SU-DHL-6 (cell line): ENCODE measurements around the gene RNF220.

Experiments used
- H2AFZ ChIP-seq: fragments of 200-600 bp; sonication (generic); 2 replicates; pipeline ENCODE4 v1.6.1; 2014; ENCODE audit warnings: low read depth, mild to moderate bottlenecking, moderate library complexity, mixed read lengths, antibody characterized with exemption, low read length; ENCODE audit not compliant: severe bottlenecking
- H3F3A ChIP-seq: fragments of 200-600 bp; shearing (Covaris generic); 2 replicates; pipeline ENCODE4 v1.6.0; 2016; ENCODE audit warnings: antibody characterized with exemption, mild to moderate bottlenecking; ENCODE audit not compliant: insufficient read depth
- H3K27ac ChIP-seq: fragments of 200-600 bp; sonication (generic); 2 replicates; pipeline ENCODE4 v1.5.1; 2016; ENCODE audit warnings: low read depth, mild to moderate bottlenecking, low read length, moderate library complexity, mixed read lengths
- H3K27me3 ChIP-seq: fragments of 200-600 bp; sonication (generic), shearing (Covaris generic); 2 replicates; pipeline ENCODE4 v1.6.0; 2014; ENCODE audit warnings: mild to moderate bottlenecking, low read length
- H3K36me3 ChIP-seq: fragments of 200-600 bp; sonication (generic); 2 replicates; pipeline ENCODE4 v1.6.1; 2014; ENCODE audit warnings: mild to moderate bottlenecking, low read length, mixed read lengths
- H3K4me2 ChIP-seq: fragments of 300-600, 200-600 bp; shearing (Covaris generic), sonication (generic); 2 replicates; pipeline ENCODE4 v1.6.0; 2014; ENCODE audit warnings: low read length, low read depth, mild to moderate bottlenecking; ENCODE audit not compliant: poor library complexity, severe bottlenecking
- H3K4me3 ChIP-seq: fragments of 200-600 bp; sonication (generic); 2 replicates; pipeline ENCODE4 v1.5.1; 2014; ENCODE audit warnings: antibody characterized with exemption, low read length, mild to moderate bottlenecking, mixed read lengths; ENCODE audit not compliant: insufficient read depth, poor library complexity, severe bottlenecking
- H3K79me2 ChIP-seq: fragments of 200-600 bp; sonication (generic); 2 replicates; pipeline ENCODE4 v1.6.1; 2014; ENCODE audit warnings: mild to moderate bottlenecking, low read length, moderate library complexity; ENCODE audit not compliant: insufficient read depth
- H3K9ac ChIP-seq: fragments of 200-600 bp; sonication (generic); 2 replicates; pipeline ENCODE4 v1.7.0; 2014; ENCODE audit warnings: mild to moderate bottlenecking, low read length
- H3K9me2 ChIP-seq: fragments of 200-600 bp; sonication (generic); replicated peaks from 2 replicates; pipeline ENCODE4 v1.6.1; 2014; ENCODE audit warnings: low read length; ENCODE audit not compliant: insufficient read depth
- H3K9me3 ChIP-seq: fragments of 200-600 bp; sonication (generic); 2 replicates; pipeline ENCODE4 v1.6.1; 2014; ENCODE audit warnings: low read length, mixed read lengths; ENCODE audit not compliant: insufficient read depth
- H4K20me1 ChIP-seq: fragments of 200-600 bp; sonication (generic); 2 replicates; pipeline ENCODE4 v1.6.1; 2014; ENCODE audit warnings: low read depth, mild to moderate bottlenecking, antibody characterized with exemption, low read length, moderate library complexity, mixed read lengths
- CTCF ChIP-seq: fragments of 200-600 bp; sonication (generic); IDR thresholded peaks from one replicate; pipeline ENCODE4 v1.5.1; 2017; ENCODE audit warnings: antibody characterized with exemption, mild to moderate bottlenecking, low read length, moderate library complexity; ENCODE audit not compliant: insufficient read depth, poor library complexity, severe bottlenecking
- EZH2phosphoT487 ChIP-seq: fragments of 200-600 bp; sonication (generic), shearing (Covaris generic); conservative IDR thresholded peaks from 2 replicates; pipeline ENCODE4 v1.6.1; 2018; ENCODE audit warnings: mild to moderate bottlenecking, antibody characterized with exemption, low read length, moderate library complexity, mixed read lengths

RNF220 gene

DNA sequence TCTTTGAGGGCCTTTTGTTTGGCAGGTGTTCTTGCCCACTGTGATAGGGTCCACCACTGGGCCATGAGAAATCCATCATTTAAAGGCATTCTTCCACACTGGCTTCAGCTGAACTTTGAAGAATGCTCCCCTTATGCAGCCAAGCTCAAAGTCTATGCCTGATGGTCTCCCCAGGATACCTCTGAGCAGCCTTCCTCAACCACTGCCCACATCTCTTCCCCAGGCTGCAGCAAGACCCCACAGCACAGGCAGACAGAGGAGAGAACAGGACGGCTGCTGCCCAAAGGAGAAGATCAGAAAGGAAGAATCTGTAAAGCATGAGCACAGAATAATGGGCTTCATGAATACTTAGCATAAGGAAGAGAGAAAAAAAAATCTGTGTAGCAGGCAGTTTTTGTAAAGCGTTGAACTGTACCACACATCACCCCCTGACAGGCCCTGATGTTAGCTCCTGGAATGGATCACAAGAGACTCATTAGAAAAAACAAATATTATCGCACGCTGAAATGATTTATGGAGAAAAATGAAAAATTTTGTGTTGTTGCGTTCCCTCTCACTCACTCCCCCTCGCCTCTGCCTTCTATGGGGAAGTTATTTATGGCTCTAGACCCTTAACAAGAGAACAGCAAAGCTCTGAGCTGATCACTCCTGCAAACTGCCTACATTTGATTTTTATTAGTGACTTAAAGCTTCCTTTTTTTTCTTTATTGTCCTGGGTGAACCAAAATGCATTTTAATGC lies 135.1 kb downstream of the RNF220 start:
- Histone ChIP-seq H3F3A (no peaks in the 10 kb centered on the region), H3K9me2 (no peaks in the 10 kb centered on the region), H3K4me2 (no peak overlapping the region), H3K9ac (no peak overlapping the region), H3K4me3 (no peak overlapping the region), H3K27ac (no peak overlapping the region), H3K27me3 (no peaks in the 10 kb centered on the region), H3K36me3 (no peaks in the 10 kb centered on the region), H3K79me2 (no peaks in the 10 kb centered on the region), H2AFZ (no peak overlapping the region), H4K20me1 (no peaks in the 10 kb centered on the region), H3K9me3 (no peaks in the 10 kb centered on the region)
- TF ChIP-seq CTCF: no peak
- no peak for TF ChIP-seq EZH2phosphoT487

DNA sequence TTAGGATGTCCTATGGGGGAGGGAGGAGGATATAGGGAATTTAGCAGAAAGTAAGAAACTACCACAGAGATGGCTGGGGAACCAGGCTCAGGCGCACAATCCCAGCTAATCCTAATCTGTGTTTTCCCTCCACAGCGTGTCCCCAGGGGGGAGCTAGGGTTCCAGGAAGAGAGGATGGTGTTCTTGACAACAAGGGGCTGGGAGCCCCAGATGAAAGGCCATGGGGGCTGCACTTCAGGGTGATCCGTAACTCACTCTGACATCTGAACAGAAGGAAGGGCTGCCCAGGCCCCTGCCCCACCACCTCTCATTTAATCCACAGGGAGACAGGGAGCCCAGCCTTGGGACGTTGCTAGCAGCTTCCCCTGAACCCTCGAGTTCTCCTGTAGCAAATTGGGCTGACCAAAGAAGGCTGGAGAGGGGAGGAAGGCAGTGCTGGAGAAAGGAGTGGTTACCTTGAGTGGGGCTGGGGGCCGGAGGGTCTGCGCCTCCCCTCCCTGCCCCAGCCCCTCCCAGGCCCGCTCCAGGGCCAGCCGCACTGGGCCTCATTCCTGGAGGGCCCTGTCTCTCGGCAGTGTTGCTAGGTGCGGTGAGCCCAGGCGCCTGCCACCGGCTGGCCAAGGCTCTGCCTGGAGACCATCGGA lies 137.5 kb downstream of the RNF220 start:
- no peaks in the 10 kb centered on the region for H3K9me2 ChIP-seq
- no peak overlapping the region for H3K27ac ChIP-seq
- H4K20me1 ChIP-seq: no peaks in the 10 kb centered on the region
- no peak overlapping the region for H3K4me3 ChIP-seq
- no peaks in the 10 kb centered on the region for H3K9me3 ChIP-seq
- no peak overlapping the region for H3K4me2 ChIP-seq
- no peaks in the 10 kb centered on the region for H3K79me2 ChIP-seq
- H3K27me3 ChIP-seq: no peaks in the 10 kb centered on the region
- no peak overlapping the region for H3K9ac ChIP-seq
- TF ChIP-seq CTCF (no peak), EZH2phosphoT487 (no peak)
- no peaks in the 10 kb centered on the region for H3F3A ChIP-seq
- no peak overlapping the region for H2AFZ ChIP-seq
- no peaks in the 10 kb centered on the region for H3K36me3 ChIP-seq

DNA sequence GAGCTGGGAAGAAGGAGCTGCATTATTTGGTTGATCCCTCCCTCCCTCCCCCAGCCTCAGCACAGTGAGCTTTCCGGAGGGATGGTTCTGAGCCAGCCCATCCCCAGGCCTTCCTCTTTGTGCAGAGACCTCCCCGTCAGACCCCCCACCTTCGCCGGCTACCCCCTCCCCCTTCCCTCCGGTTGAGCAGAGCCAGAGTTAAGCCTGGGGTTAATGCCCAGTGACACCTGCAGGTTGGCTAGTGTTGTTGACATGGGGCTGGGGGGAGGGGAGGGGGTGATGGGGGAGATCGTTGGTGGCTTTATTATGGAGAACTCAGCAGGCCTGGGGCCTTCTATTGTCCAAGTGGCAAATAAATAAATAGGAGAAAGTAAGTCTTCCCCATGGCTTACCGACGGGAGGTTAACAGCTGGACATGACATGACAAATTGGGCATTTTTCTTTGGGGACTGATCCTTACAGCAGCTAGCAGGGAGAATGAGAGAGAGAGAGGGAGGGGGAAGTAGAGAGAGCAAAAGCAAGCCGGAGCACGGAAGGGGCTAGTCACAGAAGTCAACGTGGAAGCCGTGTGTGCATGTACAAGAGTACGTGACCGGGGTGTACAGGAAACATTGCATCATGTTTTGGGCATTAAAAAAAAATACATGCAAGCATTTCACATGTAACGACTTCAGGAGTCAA lies 138.1 kb downstream of the RNF220 start:
- Histone ChIP-seq H3K36me3 (no peaks in the 10 kb centered on the region), H2AFZ (no peak overlapping the region), H3K27me3 (no peaks in the 10 kb centered on the region), H3F3A (no peaks in the 10 kb centered on the region), H4K20me1 (no peaks in the 10 kb centered on the region), H3K79me2 (no peaks in the 10 kb centered on the region), H3K4me2 (no peak overlapping the region), H3K9me2 (no peaks in the 10 kb centered on the region), H3K27ac (no peak overlapping the region), H3K9ac (no peak overlapping the region), H3K9me3 (no peaks in the 10 kb centered on the region), H3K4me3 (no peak overlapping the region)
- TF ChIP-seq CTCF (no peak), EZH2phosphoT487 (no peak)
